ENCODE data around the gene SLC39A1.

- TF ChIP-seq CTBP1 (IDR thresholded peaks at IDR 0.05; ENCODE audit: borderline replicate concordance) (no peak), ZNF384 (IDR thresholded peaks at IDR 0.05) (no peak)
Measured at GRCh38 chr1:153912349-153912748, 51.0 kb downstream of the SLC39A1 start.

Data from HEK293T (cell line).